ENCODE data around the gene MRM2.

GRCh38 chr7:2257651-2258050 is 15.6 kb upstream of the MRM2 start:
- TF ChIP-seq CTCF (conservative IDR thresholded peaks at IDR 0.05 in 1 of 2, IDR thresholded peaks at IDR 0.05 in 1 of 2; ENCODE audit: low read depth in 1 of 2, low read length in 2 of 2) (no peak), EZH2 (IDR thresholded peaks at IDR 0.05; ENCODE audit: low read length, missing control alignments) (no peak)
